ENCODE results near the gene HNF4A. TPM values are rescaled to one million over a fixed set of nuclear protein-coding genes. Genes with fewer than 3 reads are reported as not detected.

The HNF4A gene
- total and polyA plus RNA-seq, 7 donors: 0.03 to 0.13 (median 0.03) TPM; not detected in 4

DNA sequence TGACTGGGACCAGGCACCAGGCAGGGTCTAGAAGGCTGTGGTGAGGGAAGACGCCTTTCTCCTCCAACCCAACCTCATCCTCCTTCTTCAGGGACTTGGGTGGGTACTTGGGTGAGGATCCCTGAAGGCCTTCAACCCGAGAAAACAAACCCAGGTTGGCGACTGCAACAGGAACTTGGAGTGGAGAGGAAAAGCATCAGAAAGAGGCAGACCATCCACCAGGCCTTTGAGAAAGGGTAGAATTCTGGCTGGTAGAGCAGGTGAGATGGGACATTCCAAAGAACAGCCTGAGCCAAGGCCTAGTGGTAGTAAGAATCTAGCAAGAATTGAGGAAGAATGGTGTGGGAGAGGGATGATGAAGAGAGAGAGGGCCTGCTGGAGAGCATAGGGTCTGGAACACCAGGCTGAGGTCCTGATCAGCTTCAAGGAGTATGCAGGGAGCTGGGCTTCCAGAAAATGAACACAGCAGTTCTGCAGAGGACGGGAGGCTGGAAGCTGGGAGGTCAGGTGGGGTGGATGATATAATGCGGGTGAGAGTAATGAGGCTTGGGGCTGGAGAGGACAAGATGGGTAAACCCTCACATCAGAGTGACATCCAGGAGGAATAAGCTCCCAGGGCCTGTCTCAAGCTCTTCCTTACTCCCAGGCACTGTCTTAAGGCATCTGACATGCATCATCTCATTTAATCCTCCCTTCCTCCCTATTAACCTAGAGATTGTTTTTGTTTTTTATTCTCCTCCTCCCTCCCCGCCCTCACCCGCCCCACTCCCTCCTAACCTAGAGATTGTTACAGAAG lies 75.0 kb downstream of the HNF4A start:
- TF ChIP-seq, protein P1, sequence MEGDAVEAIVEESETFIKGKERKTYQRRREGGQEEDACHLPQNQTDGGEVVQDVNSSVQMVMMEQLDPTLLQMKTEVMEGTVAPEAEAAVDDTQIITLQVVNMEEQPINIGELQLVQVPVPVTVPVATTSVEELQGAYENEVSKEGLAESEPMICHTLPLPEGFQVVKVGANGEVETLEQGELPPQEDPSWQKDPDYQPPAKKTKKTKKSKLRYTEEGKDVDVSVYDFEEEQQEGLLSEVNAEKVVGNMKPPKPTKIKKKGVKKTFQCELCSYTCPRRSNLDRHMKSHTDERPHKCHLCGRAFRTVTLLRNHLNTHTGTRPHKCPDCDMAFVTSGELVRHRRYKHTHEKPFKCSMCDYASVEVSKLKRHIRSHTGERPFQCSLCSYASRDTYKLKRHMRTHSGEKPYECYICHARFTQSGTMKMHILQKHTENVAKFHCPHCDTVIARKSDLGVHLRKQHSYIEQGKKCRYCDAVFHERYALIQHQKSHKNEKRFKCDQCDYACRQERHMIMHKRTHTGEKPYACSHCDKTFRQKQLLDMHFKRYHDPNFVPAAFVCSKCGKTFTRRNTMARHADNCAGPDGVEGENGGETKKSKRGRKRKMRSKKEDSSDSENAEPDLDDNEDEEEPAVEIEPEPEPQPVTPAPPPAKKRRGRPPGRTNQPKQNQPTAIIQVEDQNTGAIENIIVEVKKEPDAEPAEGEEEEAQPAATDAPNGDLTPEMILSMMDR (IDR thresholded peaks at IDR 0.05): no peak
- WGBS, 3 donors: 78 to 90% (median 80%) methylated on average over 7 of the region's 7 CpGs
- ATAC-seq: no peak

DNA sequence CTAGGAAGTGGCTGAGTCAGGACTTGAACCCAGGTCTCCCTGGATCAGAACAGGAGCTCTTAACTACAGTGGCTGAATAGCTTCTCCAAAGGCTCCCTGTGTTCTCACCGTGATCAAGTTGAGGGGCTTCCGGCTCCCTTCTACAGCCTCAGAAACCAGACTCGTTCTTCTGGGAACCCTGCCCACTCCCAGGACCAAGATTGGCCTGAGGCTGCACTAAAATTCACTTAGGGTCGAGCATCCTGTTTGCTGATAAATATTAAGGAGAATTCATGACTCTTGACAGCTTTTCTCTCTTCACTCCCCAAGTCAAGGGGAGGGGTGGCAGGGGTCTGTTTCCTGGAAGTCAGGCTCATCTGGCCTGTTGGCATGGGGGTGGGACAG lies 75.6 kb downstream of the HNF4A start:
- intact Hi-C loops (cut with DNase I): no loop called here
- Histone ChIP-seq H3K4me3 (no peak overlapping the region), H3K9me3 (no peaks in the 10 kb centered on the region), H3K27me3 (ENCODE audit: insufficient read depth in 3 of 3, low read length in 2 of 3) (peaks cover 0 to 12% (median 4%) of the 10 kb centered on the region in 3 donors), H3K27ac (no peak overlapping the region), H3K4me1 (no peaks in the 10 kb centered on the region), H3K36me3 (ENCODE audit: insufficient read depth in 1 of 2, low read depth in 1 of 2) (no peaks in the 10 kb centered on the region)
- DNase-seq (no peak), ATAC-seq (no peak)
- TF ChIP-seq, protein P1 (IDR thresholded peaks at IDR 0.05): no peak
- WGBS, 3 donors: 53 to 64% (median 59%) methylated on average over 4 of the region's 4 CpGs

More for the DNA sequence above, 75.0 kb downstream of the HNF4A start:
- Histone ChIP-seq H3K4me1 (no peaks in the 10 kb centered on the region), H3K4me3 (no peak overlapping the region), H3K36me3 (ENCODE audit: insufficient read depth in 1 of 2, low read depth in 1 of 2) (no peaks in the 10 kb centered on the region), H3K27me3 (ENCODE audit: insufficient read depth in 3 of 3, low read length in 2 of 3) (peaks cover 0 to 12% (median 4%) of the 10 kb centered on the region in 3 donors), H3K27ac (no peak overlapping the region), H3K9me3 (no peaks in the 10 kb centered on the region)
- no peak for DNase-seq
- intact Hi-C loops (cut with DNase I): no loop called here

DNA sequence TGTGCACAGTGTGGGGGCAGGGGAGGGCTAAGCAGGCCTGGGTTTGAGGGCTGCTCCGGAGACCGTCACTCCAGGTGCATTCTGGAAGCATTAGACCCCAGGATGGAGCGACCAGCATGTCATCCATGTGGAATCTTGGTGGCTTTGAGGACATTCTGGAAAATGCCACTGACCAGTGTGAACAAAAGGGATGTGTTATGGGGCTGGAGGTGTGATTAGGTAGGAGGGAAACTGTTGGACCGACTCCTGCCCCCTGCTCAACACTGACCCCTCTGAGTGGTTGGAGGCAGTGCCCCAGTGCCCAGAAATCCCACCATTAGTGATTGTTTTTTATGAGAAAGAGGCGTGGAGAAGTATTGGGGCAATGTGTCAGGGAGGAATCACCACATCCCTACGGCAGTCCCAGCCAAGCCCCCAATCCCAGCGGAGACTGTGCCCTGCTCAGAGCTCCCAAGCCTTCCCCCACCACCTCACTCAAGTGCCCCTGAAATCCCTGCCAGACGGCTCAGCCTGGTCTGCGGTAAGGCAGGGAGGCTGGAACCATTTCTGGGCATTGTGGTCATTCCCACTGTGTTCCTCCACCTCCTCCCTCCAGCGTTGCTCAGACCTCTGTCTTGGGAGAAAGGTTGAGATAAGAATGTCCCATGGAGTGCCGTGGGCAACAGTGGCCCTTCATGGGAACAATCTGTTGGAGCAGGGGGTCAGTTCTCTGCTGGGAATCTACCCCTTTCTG lies 76.2 kb downstream of the HNF4A start:
- H3K4me3 ChIP-seq: no peak overlapping the region
- H3K27ac ChIP-seq: no peak overlapping the region
- TF ChIP-seq, protein P1 (IDR thresholded peaks at IDR 0.05): no peak
- peaks cover 0 to 12% (median 4%) of the 10 kb centered on the region in 3 donors for H3K27me3 ChIP-seq (ENCODE audit: insufficient read depth in 3 of 3, low read length in 2 of 3)
- no peak for DNase-seq
- no peaks in the 10 kb centered on the region for H3K9me3 ChIP-seq
- H3K4me1 ChIP-seq: no peaks in the 10 kb centered on the region
- intact Hi-C loops (cut with DNase I): no loop called here
- WGBS, 3 donors: 59 to 62% (median 60%) methylated on average over 11 of the region's 11 CpGs
- no peaks in the 10 kb centered on the region for H3K36me3 ChIP-seq (ENCODE audit: insufficient read depth in 1 of 2, low read depth in 1 of 2)
- ATAC-seq: no peak

DNA sequence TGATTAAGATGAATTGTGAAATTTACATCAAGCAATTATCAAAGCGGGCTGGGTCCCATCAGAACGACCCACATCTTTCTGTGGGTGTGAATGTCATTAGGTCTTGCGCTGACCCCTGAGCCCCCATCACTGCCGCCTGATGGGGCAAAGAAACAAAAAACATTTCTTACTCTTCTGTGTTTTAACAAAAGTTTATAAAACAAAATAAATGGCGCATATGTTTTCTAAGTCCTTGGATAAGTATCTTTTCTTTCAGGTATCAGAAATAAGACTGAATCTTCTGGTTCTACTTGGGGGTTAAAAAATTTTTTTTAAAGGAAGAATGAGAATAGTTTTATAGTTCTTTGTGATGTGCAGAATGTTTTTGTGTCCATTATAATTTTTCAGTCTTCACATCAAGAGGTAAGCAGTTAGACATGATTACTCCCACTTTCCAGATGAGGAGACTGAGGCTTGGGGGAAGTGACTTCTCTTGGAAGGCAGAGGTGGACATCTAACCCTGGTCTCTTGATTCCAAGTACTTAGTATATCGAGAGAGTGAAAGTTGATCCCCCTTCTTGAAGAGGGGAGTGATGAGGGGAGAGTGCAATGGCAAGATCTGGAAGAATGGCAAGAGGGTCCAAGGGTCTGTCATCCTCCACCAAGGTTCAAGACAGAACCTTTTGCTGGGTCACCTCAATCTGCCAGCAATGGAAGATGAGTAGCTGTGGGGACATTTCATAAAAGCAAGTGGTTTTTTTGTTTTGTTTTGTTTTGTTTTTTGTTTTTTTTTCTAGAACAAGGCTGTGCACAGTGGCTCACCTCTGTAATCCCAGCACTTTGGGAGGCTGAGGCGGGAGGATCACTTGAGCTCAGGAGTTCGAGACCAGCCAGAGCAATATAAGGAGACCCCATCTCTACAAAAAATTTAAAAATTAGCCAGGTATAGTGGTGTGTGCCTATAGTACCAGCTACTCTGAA lies 77.4 kb downstream of the HNF4A start:
- Histone ChIP-seq H3K36me3 (ENCODE audit: insufficient read depth in 1 of 2, low read depth in 1 of 2) (no peaks in the 10 kb centered on the region), H3K27ac (no peak overlapping the region), H3K4me1 (no peaks in the 10 kb centered on the region), H3K9me3 (no peaks in the 10 kb centered on the region), H3K27me3 (ENCODE audit: insufficient read depth in 3 of 3, low read length in 2 of 3) (peaks cover 0 to 12% (median 4%) of the 10 kb centered on the region in 3 donors), H3K4me3 (no peak overlapping the region)
- DNase-seq (no peak), ATAC-seq (no peak)
- intact Hi-C loops (cut with DNase I): no loop called here
- WGBS, 3 donors: 72 to 78% (median 76%) methylated on average over 8 of the region's 8 CpGs
- TF ChIP-seq, protein P1 (IDR thresholded peaks at IDR 0.05): no peak

Measured in psoas muscle (tissue), 8 donors.